GM12892 (cell line): Measurements from ENCODE around the gene XPO5.
"Not testable (repeated sequence)": the region's sequence is repeated elsewhere in the genome, so short reads cannot be mapped to it uniquely, and the experiment has no call there.

Experiments
- POLR2A ChIP-seq: IDR thresholded peaks from 2 replicates; pipeline ENCODE4 v1.6.1; 2011; ENCODE audit warnings: low read depth, low read length, control low read depth
- POLR2AphosphoS5 ChIP-seq: IDR thresholded peaks from 2 replicates; pipeline ENCODE4 v1.6.1; 2011; ENCODE audit warnings: low read depth, low read length, control low read depth
- TAF1 ChIP-seq: IDR thresholded peaks from 2 replicates; pipeline ENCODE4 v1.6.1; 2011; ENCODE audit warnings: low read depth, mild to moderate bottlenecking, control low read depth, low read length, borderline replicate concordance

DNA sequence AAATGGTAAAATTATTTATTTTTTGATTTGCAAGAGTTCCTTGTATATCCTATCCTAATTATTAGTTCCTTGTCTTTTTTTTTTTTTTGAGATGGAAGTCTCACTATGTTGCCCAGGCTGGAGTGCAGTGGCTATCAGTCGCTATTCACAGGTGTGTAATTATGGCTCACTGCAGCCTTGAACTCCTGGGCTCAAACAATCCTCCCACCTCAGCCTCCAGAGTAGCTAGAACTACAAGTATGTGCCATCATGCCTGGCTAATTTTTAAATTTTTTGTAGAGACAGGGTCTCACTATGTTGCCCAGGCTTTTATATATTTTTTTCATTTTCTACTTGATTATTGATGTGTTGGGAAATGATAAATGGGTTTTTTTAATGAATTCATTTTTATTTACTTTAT lies 13.7 kb upstream of the XPO5 start:
- not testable (repeated sequence) for TF ChIP-seq POLR2A, POLR2AphosphoS5, TAF1
